Esophagus squamous epithelium (tissue), 5 donors: ENCODE results near the gene LIMS1. TPM values are rescaled to one million over a fixed set of nuclear protein-coding genes. Genes with fewer than 3 reads are reported as not detected.

Source experiments
- DNase-seq: peaks from one replicate; lab custom pipeline; 2025; lab: John Stamatoyannopoulos, UW
- H3K27ac ChIP-seq, 4 donors: fragments of 200-600 bp; sonication (generic); one replicate each; pipeline ENCODE4 v1.5.1; 2016 to 2019; ENCODE audit warnings: mild to moderate bottlenecking in 1 of 4
- H3K27me3 ChIP-seq, 4 donors: fragments of 200-600 bp; sonication (generic); 1 replicate in 3 of 4; 2 replicates in 1 of 4; pipeline versions ENCODE4 v1.5.1 to v1.6.0; 2017 to 2021; ENCODE audit warnings: antibody characterized with exemption in 1 of 4
- H3K36me3 ChIP-seq, 3 donors: fragments of 200-600 bp; sonication (generic); one replicate each; pipeline ENCODE4 v1.5.1; 2016 to 2019
- H3K4me1 ChIP-seq, 3 donors: fragments of 200-600 bp; sonication (generic); one replicate each; pipeline ENCODE4 v1.5.1; 2017 to 2019
- H3K4me3 ChIP-seq, 4 donors: fragments of 200-600 bp; sonication (generic); 1 replicate in 3 of 4; 2 replicates in 1 of 4; pipeline ENCODE4 v1.5.1; 2016 to 2019; ENCODE audit warnings: mild to moderate bottlenecking in 2 of 4, moderate library complexity in 1 of 4
- H3K9me3 ChIP-seq, 3 donors: fragments of 200-600 bp; sonication (generic); one replicate each; pipeline ENCODE4 v1.5.1; 2016 to 2019
- POLR2A ChIP-seq, 4 donors: fragments of 450-650 bp; IDR thresholded peaks; one replicate each; pipeline ENCODE4 v1.6.1; 2017; ENCODE audit warnings: antibody characterized with exemption in 4 of 4, mild to moderate bottlenecking in 4 of 4, moderate library complexity in 3 of 4
- WGBS, 2 donors: methylation state at CpG; one replicate each; pipeline ENCODE4 v1.1.5; 2018; 5-methylcytosine and 5-hydroxymethylcytosine counted together
- intact Hi-C: fragments of 100-400 bp; cut with DNase I; formaldehyde crosslinking; loops from one replicate; pipeline ENCODE4 v1.15.0; 2022
- total RNA-seq, 4 donors: library from RNA; depleted of rRNA; stranded (reverse); fragments of >200 nt; gene quantifications; one replicate each; pipeline ENCODE4 v1.1.0, GENCODE V29; 2016
- TF ChIP-seq, protein P1 (sequence below), 6 experiments: fragments of 450-650 bp in 4 of 6; fragments of 200-600 bp in 2 of 6; sonication (generic) in 2 of 6; IDR thresholded peaks; one replicate each; pipeline ENCODE4 v1.5.1; 2016 to 2019; ENCODE audit warnings: antibody characterized with exemption in 6 of 6, mild to moderate bottlenecking in 4 of 6, moderate library complexity in 4 of 6
- donor health status: DM: yes; HTN: yes; CAD: no.

Gene LIMS1
- total RNA-seq, 4 donors from 2014 or later: 37.8 to 66.2 (median 54.0) TPM

DNA sequence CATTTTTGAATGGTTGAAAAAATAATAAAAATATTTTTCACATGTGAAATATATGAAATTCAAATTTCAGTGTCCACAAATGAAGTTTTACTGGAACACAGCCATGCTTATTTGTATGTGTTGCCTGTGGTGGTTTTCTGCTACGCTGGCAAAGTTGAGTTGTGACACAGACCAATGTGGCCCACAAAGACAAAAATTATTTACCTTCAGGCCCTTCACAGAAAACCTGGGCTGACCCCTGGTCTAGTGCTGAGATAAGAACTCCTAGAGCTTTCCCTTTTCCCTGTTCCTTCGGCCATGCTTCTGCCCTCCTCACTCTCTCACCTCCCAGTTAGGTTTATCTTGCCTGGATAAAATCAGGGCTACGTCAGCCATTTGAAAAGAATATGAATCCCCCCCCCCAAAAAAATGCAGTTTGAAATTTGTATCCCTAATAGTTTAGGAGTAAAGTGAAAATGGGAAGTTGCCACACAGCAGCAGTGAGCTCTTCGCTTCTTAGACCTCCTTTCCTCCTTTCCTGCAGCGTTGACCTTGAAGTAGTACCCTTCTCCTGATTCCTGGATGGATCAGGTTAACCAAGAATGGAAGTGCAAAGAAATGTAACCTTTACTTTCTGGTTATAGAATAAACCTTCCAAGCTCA lies 91.0 kb downstream of the LIMS1 start:
- DNase-seq: no peak
- Histone ChIP-seq H3K9me3 (no peaks in the 10 kb centered on the region), H3K36me3 (no peaks in the 10 kb centered on the region), H3K4me3 (no peak overlapping the region), H3K4me1 (peaks cover 14 to 56% (median 16%) of the 10 kb centered on the region in 3 donors), H3K27me3 (no peaks in the 10 kb centered on the region), H3K27ac (no peak overlapping the region)
- TF ChIP-seq, protein P1, sequence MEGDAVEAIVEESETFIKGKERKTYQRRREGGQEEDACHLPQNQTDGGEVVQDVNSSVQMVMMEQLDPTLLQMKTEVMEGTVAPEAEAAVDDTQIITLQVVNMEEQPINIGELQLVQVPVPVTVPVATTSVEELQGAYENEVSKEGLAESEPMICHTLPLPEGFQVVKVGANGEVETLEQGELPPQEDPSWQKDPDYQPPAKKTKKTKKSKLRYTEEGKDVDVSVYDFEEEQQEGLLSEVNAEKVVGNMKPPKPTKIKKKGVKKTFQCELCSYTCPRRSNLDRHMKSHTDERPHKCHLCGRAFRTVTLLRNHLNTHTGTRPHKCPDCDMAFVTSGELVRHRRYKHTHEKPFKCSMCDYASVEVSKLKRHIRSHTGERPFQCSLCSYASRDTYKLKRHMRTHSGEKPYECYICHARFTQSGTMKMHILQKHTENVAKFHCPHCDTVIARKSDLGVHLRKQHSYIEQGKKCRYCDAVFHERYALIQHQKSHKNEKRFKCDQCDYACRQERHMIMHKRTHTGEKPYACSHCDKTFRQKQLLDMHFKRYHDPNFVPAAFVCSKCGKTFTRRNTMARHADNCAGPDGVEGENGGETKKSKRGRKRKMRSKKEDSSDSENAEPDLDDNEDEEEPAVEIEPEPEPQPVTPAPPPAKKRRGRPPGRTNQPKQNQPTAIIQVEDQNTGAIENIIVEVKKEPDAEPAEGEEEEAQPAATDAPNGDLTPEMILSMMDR (IDR thresholded peaks at IDR 0.05): no peak
- TF ChIP-seq POLR2A (IDR thresholded peaks at IDR 0.05): no peak
- WGBS, 2 donors: 78 to 87% methylated on average over 5 of the region's 5 CpGs
- intact Hi-C loops: no loop called here

DNA sequence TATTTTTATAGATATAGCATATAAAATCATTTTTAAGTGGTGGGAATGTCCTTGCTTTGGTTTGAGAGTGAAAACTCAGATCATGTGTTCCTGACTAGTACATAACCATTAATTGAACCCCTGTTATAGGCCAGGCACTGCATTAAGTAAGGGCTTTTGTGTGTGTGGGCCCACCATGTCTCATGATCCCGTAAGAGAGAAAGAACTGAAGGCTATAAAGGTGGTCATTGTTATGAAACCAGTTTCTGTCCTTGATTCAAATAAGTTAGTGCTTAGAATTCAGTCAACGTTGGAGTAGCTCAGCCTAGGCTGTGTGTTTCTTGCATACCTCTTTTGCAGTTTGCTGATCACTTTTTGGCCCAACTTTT lies 91.5 kb downstream of the LIMS1 start:
- H3K4me3 ChIP-seq: no peak overlapping the region
- TF ChIP-seq POLR2A (IDR thresholded peaks at IDR 0.05): no peak
- TF ChIP-seq, protein P1 (IDR thresholded peaks at IDR 0.05): no peak
- peaks cover 11 to 55% (median 13%) of the 10 kb centered on the region in 3 donors for H3K4me1 ChIP-seq
- 43 to 53% methylated on average over 2 of the region's 2 CpGs for WGBS, 2 donors
- no peaks in the 10 kb centered on the region for H3K9me3 ChIP-seq
- intact Hi-C loops: no loop called here
- no peak for DNase-seq
- H3K36me3 ChIP-seq: no peaks in the 10 kb centered on the region
- no peak overlapping the region for H3K27ac ChIP-seq
- no peaks in the 10 kb centered on the region for H3K27me3 ChIP-seq

DNA sequence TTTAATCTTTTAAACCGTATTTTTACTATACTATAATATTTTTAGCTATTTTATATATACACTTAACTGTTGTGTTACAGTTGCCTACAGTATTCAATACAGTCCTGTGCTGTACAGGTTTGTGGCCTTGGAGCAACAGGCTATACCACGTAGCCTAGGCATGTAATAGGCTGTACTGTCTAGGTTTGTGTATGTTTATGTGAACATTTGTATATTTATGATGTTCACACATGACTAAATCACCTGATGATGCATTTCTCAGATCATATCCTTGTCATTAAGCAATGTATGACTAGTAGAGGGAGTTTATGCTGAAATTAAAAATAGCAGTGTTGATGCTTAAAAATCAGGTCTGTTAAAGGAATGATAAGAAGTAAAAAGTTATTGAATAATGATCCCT lies 92.7 kb downstream of the LIMS1 start:
- no peaks in the 10 kb centered on the region for H3K9me3 ChIP-seq
- H3K4me3 ChIP-seq: no peak overlapping the region
- H3K36me3 ChIP-seq: no peaks in the 10 kb centered on the region
- H3K4me1 ChIP-seq: peaks cover under 1 to 55% (median 13%) of the 10 kb centered on the region in 3 donors
- no peak overlapping the region for H3K27ac ChIP-seq
- H3K27me3 ChIP-seq: no peaks in the 10 kb centered on the region
- WGBS, 2 donors: 84 to 88% methylated on average over 2 of the region's 2 CpGs
- intact Hi-C loops: no loop called here
- DNase-seq: no peak
- no peak for TF ChIP-seq POLR2A (IDR thresholded peaks at IDR 0.05)
- TF ChIP-seq, protein P1 (IDR thresholded peaks at IDR 0.05): no peak

DNA sequence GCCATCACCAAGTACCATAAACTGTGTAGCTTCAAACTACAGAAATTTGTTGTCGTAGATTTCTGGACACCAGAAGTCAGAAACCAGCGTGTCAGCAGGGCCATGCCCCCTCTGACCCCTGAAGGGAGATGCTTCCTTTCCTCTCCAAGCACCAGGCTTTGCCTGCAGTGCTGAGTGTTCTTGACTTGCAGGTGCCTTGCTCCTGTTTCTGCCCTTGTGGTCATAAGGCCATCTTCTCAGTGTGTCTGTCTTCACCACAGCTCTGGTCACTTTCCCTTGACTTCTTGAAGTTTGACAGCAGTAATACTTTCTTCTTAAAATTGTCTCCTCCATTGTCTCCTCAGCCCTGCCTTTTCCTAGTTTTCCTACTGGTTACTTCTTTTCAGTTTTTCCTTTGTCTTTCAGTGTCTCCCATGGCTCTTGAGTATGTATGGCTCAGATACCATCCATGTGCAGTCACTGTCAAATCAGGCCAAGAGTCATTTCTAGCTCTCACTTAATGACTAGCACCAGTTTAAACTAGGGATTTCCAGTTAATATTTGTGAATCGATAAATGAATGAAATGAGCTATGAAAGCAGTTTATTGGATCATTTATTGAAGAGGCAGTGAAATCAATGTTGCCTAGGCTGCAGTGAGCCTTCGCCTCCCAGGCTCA lies 93.8 kb downstream of the LIMS1 start:
- DNase-seq: no peak
- no peaks in the 10 kb centered on the region for H3K27me3 ChIP-seq
- no peaks in the 10 kb centered on the region for H3K9me3 ChIP-seq
- H3K36me3 ChIP-seq: no peaks in the 10 kb centered on the region
- intact Hi-C loops: no loop called here
- WGBS, 2 donors: 67 to 90% methylated on average over 4 of the region's 4 CpGs
- no peak for TF ChIP-seq POLR2A (IDR thresholded peaks at IDR 0.05)
- TF ChIP-seq, protein P1 (IDR thresholded peaks at IDR 0.05): no peak
- H3K4me1 ChIP-seq: peaks cover 0 to 55% (median 13%) of the 10 kb centered on the region in 3 donors
- no peak overlapping the region for H3K4me3 ChIP-seq
- H3K27ac ChIP-seq: no peak overlapping the region

DNA sequence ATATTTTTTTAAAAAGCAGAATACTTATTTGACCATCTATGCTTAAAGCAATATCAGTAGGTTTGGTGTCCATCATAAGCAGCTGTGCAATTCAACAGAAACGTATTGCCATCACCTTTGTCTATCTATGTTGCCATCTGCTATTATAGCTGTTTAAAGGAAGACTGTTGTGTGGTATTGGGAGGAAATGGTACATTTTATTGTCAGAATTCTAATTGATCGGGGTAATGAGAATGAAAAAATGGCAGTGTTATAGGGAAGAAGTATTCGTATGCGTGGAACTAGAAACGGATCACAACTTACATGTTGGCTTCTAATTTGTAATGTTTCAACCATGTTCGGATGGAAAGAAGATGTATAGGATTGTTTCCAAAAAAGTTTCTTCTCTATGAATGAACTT lies 94.7 kb downstream of the LIMS1 start:
- no peak overlapping the region for H3K27ac ChIP-seq
- no peaks in the 10 kb centered on the region for H3K9me3 ChIP-seq
- TF ChIP-seq POLR2A (IDR thresholded peaks at IDR 0.05): no peak
- TF ChIP-seq, protein P1 (IDR thresholded peaks at IDR 0.05): no peak
- no peaks in the 10 kb centered on the region for H3K36me3 ChIP-seq
- no peaks in the 10 kb centered on the region for H3K27me3 ChIP-seq
- intact Hi-C loops: no loop called here
- H3K4me3 ChIP-seq: no peak overlapping the region
- 72 to 84% methylated on average over 6 of the region's 6 CpGs for WGBS, 2 donors
- H3K4me1 ChIP-seq: peaks cover 0 to 55% (median 18%) of the 10 kb centered on the region in 3 donors
- DNase-seq: no peak
